Measurements from ENCODE around the gene POLD2. TPM values are rescaled to one million over a fixed set of nuclear protein-coding genes. Genes with fewer than 3 reads are reported as not detected.

The POLD2 gene
- total and polyA plus RNA-seq, 2 of the 13 experiments (the other 11 are each of a cell fraction or from before 2014, with no cell fraction given): 87.6 to 95.1 TPM

DNA sequence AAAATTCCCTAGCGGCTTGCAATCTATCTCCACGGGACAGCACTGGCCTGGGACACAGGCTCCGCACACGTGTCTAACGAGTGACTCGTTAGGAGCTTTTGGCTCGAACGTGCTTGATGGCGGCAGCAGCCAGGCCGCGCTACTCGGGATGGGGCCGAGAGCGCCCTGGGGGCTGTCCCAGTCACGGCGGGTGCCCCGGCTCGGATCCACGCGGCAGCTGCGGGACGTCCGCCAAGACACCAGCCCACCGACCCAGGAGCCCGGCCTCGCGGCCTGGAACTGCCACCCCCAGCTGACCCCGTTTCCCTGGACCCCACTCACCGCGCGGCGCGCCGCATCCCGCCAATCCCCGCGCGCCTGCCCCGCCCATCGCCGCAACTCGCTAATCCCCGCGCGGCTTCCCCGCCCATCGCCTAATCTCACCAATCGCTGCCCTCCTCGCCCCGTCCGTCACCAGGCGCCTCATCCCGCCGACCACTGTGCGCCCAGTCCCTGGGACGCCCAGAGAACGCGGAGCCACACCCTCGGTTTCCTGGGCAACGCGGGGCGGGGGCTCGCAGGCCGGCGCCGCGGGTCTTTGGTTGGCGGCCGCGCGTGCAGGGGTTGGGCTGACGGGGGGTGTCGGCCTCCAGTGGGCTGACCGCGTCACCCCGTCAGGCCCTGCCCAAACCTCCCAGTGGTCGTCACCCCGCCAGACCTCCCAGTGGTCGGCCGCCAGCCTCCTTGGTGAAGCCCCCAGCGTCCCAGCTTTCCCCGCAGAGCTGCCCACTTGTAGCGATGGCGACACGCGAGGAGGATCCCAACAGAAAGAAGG is at the start of gene POLD2 (continued):
- TF ChIP-seq ZNF260 (CRISPR knock-in tag; IDR thresholded peaks at IDR 0.05; ENCODE audit: borderline replicate concordance, low read depth): no peak
- TF ChIP-seq ZBTB7B (CRISPR knock-in tag; IDR thresholded peaks at IDR 0.05): 0 out of 2 replicates have a peak, but pooled peaks have one; percentile 42
- TF ChIP-seq U2AF1 (optimal IDR thresholded peaks at IDR 0.05; ENCODE audit: low read depth, low read length): no peak
- peak; percentile 91; the same call in 1 of the 2 replicates for TF ChIP-seq ZFP82 (CRISPR knock-in tag; IDR thresholded peaks at IDR 0.05; ENCODE audit: borderline replicate concordance)
- peak; percentile 74; the same call in 1 of the 2 replicates for TF ChIP-seq GABPB1 (CRISPR knock-in tag; IDR thresholded peaks at IDR 0.05)
- 0 out of 2 replicates have a peak, but pooled peaks have one; percentile 22 for TF ChIP-seq ZNF589 (CRISPR knock-in tag; conservative IDR thresholded peaks at IDR 0.05)
- peak; percentile 74; the same call in 1 of the 2 replicates for TF ChIP-seq MLX (CRISPR knock-in tag; IDR thresholded peaks at IDR 0.05)
- peak; percentile 46; the same call in 1 of the 2 replicates for TF ChIP-seq ZNF83 (CRISPR knock-in tag; IDR thresholded peaks at IDR 0.05; ENCODE audit: borderline replicate concordance)
- TF ChIP-seq CBX2 (IDR thresholded peaks at IDR 0.05; ENCODE audit: low read depth, low read length): no peak
- no peak for TF ChIP-seq CBX2 (CRISPR knock-in tag; IDR thresholded peaks at IDR 0.05; ENCODE audit: low read depth)
- TF ChIP-seq NPAS2 (CRISPR knock-in tag; IDR thresholded peaks at IDR 0.05; ENCODE audit: borderline replicate concordance): no peak
- peak; percentile 94 for TF ChIP-seq RFXANK (CRISPR knock-in tag; IDR thresholded peaks at IDR 0.05)
- TF ChIP-seq EED (CRISPR knock-in tag; IDR thresholded peaks at IDR 0.05): peak; percentile 37
- peak; percentile 88 for TF ChIP-seq RNF2 (conservative IDR thresholded peaks at IDR 0.05; ENCODE audit: low read depth)
- TF ChIP-seq, protein P1, sequence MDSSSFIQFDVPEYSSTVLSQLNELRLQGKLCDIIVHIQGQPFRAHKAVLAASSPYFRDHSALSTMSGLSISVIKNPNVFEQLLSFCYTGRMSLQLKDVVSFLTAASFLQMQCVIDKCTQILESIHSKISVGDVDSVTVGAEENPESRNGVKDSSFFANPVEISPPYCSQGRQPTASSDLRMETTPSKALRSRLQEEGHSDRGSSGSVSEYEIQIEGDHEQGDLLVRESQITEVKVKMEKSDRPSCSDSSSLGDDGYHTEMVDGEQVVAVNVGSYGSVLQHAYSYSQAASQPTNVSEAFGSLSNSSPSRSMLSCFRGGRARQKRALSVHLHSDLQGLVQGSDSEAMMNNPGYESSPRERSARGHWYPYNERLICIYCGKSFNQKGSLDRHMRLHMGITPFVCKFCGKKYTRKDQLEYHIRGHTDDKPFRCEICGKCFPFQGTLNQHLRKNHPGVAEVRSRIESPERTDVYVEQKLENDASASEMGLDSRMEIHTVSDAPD (CRISPR knock-in tag; IDR thresholded peaks at IDR 0.05): no peak
- TF ChIP-seq MAFF (IDR thresholded peaks at IDR 0.05; ENCODE audit: low read depth, low read length): no peak
- TF ChIP-seq SAFB2 (CRISPR knock-in tag; IDR thresholded peaks at IDR 0.05; ENCODE audit: borderline replicate concordance, low read depth): peak; percentile 49; the same call in 1 of the 2 replicates
- TF ChIP-seq ZNF264 (CRISPR knock-in tag; IDR thresholded peaks at IDR 0.05): peak; percentile 29; the same call in 1 of the 2 replicates
- 0 out of 2 replicates have a peak, but pooled peaks have one; percentile 74 for TF ChIP-seq CAMTA2 (CRISPR knock-in tag; IDR thresholded peaks at IDR 0.05; ENCODE audit: borderline replicate concordance)
- peak; percentile 55; the same call in 1 of the 2 replicates for TF ChIP-seq ZNF280B (CRISPR knock-in tag; IDR thresholded peaks at IDR 0.05; ENCODE audit: borderline replicate concordance)
- no peak for TF ChIP-seq SMYD3 (CRISPR knock-in tag; IDR thresholded peaks at IDR 0.05)
- TF ChIP-seq PHF20 (CRISPR knock-in tag; IDR thresholded peaks at IDR 0.05): peak; percentile 80
- 0 out of 2 replicates have a peak, but pooled peaks have one; percentile 61 for TF ChIP-seq ZSCAN30 (CRISPR knock-in tag; IDR thresholded peaks at IDR 0.05)
- no peak for TF ChIP-seq ZNF460 (CRISPR knock-in tag; IDR thresholded peaks at IDR 0.05; ENCODE audit: borderline replicate concordance)
